ENCODE data around the gene BTBD9. TPM values are rescaled to one million over a fixed set of nuclear protein-coding genes. Genes with fewer than 3 reads are reported as not detected.

The BTBD9 gene
- total RNA-seq, 1 experiment from 2014 or later: 12.5 TPM

GRCh38 chr6:38119516-38119915 is 520.2 kb downstream of the BTBD9 start:
- Mint-ChIP-seq H3K4me1 (ENCODE audit: insufficient read depth, unreplicated experiment) (peaks cover 14% of the 10 kb centered on the region), H3K9me3 (ENCODE audit: unreplicated experiment) (no peaks in the 10 kb centered on the region), H3K27ac (ENCODE audit: low read depth, unreplicated experiment) (no peak overlapping the region), H3K27me3 (ENCODE audit: insufficient read depth, unreplicated experiment) (no peaks in the 10 kb centered on the region), H3K36me3 (ENCODE audit: insufficient read depth, unreplicated experiment) (peaks cover 10% of the 10 kb centered on the region), H3K4me3 (ENCODE audit: unreplicated experiment) (no peak overlapping the region)
- no peak for DNase-seq (ENCODE audit: unreplicated experiment)
- intact Hi-C loops (cut with micrococcal nuclease): no loop called here
- ChIA-PET POLR2A (interaction anchor here (0.6 to 1.0 kb wide), 3 partner anchors 9 to 324 kb away, joined by 3 read pairs; no protein-coding TSS in a partner anchor), CTCF (no interaction called here)
- BruUV-seq (replicated peaks): no TSS peak
- TF ChIP-seq CTCF (IDR thresholded peaks at IDR 0.05; ENCODE audit: unreplicated experiment): no peak

DNA sequence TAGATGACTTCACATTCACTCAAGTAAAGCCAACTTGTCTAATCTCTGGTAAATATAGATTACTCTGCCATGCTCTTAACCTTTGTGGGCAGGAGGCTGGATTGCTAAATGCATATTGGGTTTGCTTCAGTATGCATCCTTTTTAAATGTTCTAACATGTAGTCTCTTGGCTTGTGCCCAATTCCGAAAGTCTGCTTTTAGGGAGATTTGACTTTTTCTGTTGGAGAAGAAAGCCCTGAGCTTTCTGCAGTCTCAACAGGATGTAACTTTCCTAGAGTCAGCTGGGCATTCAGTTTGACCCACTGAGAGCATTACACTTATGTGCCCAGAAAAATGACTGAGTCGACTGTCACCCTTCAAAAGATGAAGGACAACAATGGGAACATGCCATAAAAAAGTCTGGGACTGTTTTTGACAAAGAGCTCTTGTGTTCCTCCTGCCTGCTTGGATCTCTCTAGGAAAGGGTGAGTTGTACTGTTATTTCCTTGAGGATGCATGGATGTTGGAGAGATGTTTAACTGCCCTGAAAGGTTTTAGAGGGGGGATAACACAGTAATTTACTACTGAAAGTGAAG is 520.9 kb downstream of the BTBD9 start:
- no TSS peak for BruUV-seq (replicated peaks)
- peaks cover 14% of the 10 kb centered on the region for H3K4me1 Mint-ChIP-seq (ENCODE audit: insufficient read depth, unreplicated experiment)
- TF ChIP-seq CTCF (IDR thresholded peaks at IDR 0.05; ENCODE audit: unreplicated experiment): no peak
- H3K4me3 Mint-ChIP-seq (ENCODE audit: unreplicated experiment): no peak overlapping the region
- intact Hi-C loops (cut with micrococcal nuclease): no loop called here
- H3K9me3 Mint-ChIP-seq (ENCODE audit: unreplicated experiment): no peaks in the 10 kb centered on the region
- POLR2A ChIA-PET: interaction anchor here (0.6 to 1.0 kb wide), 2 partner anchors 8 to 301 kb away, joined by 3 read pairs; no protein-coding TSS in a partner anchor
- peaks cover 10% of the 10 kb centered on the region for H3K36me3 Mint-ChIP-seq (ENCODE audit: insufficient read depth, unreplicated experiment)
- no peak for DNase-seq (ENCODE audit: unreplicated experiment)
- CTCF ChIA-PET: interaction anchor here (0.6 kb wide), 1 partner anchor 327 kb away, joined by 7 read pairs; no protein-coding TSS in a partner anchor
- no peaks in the 10 kb centered on the region for H3K27me3 Mint-ChIP-seq (ENCODE audit: insufficient read depth, unreplicated experiment)
- H3K27ac Mint-ChIP-seq (ENCODE audit: low read depth, unreplicated experiment): no peak overlapping the region

Other genes with a start within 250 kb of the BTBD9 start
- gene GLO1, start 63.2 kb upstream of the BTBD9 start, total RNA-seq (2022): 66.7 and 72.2 TPM in 2 replicates
- not detected in 2 replicates for gene DNAH8, start 75.4 kb upstream of the BTBD9 start, total RNA-seq (2022)